ENCODE measurements around the gene COMMD4.

DNA sequence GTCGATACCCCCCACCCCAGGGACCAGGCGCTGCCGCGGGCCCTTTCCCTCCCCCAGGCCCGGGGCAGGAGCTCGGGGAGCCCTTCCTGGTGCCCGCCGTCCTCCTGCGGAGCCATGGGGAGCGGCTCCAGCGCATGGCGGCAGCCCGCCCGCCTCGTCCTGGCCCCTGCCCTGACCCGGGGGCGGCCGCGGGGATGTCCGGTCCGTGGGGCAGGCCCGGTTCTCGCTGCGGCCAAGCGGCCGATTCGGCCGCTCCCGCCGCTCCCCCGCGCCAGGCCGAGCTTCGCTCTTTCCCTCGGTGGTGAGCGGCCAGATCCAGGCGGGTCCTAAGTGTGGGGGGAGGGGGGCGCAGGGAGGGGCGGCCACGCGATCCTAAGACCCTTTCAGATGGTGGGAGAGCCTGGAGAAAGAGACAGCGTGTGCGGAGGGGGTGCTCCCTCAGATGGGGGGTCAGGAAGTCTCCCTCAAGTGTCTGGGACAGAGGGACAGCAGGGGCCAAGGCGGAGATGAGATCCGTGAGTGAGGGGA is 12.2 kb downstream of the COMMD4 start:
- TF ChIP-seq, protein P1, sequence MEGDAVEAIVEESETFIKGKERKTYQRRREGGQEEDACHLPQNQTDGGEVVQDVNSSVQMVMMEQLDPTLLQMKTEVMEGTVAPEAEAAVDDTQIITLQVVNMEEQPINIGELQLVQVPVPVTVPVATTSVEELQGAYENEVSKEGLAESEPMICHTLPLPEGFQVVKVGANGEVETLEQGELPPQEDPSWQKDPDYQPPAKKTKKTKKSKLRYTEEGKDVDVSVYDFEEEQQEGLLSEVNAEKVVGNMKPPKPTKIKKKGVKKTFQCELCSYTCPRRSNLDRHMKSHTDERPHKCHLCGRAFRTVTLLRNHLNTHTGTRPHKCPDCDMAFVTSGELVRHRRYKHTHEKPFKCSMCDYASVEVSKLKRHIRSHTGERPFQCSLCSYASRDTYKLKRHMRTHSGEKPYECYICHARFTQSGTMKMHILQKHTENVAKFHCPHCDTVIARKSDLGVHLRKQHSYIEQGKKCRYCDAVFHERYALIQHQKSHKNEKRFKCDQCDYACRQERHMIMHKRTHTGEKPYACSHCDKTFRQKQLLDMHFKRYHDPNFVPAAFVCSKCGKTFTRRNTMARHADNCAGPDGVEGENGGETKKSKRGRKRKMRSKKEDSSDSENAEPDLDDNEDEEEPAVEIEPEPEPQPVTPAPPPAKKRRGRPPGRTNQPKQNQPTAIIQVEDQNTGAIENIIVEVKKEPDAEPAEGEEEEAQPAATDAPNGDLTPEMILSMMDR (conservative IDR thresholded peaks at IDR 0.05 in 1 of 2, IDR thresholded peaks at IDR 0.05 in 1 of 2; ENCODE audit: low read depth in 1 of 2, low read length in 2 of 2): no peak
- TF ChIP-seq EZH2 (IDR thresholded peaks at IDR 0.05; ENCODE audit: low read length, missing control alignments): no peak

Measured in fibroblast of lung (primary cell).